ENCODE results near the gene SLC22A15. TPM values are rescaled to one million over a fixed set of nuclear protein-coding genes. Genes with fewer than 3 reads are reported as not detected.

The SLC22A15 gene
- polyA plus RNA-seq, 1 donor from 2014 or later = 3.1 TPM

GRCh38 chr1:116078699-116079223 is 102.4 kb downstream of the SLC22A15 start:
- H3K9ac ChIP-seq (ENCODE audit: low read length) = no peak overlapping the region
- no peaks in the 10 kb centered on the region for H3K27me3 ChIP-seq (ENCODE audit: insufficient read depth, low read depth, low read length)
- no peaks in the 10 kb centered on the region for H3K9me2 ChIP-seq (ENCODE audit: insufficient read depth, low read length)
- no peaks in the 10 kb centered on the region for H3K9me3 ChIP-seq (ENCODE audit: low read length)
- no peak overlapping the region for H2AFZ ChIP-seq (ENCODE audit: low read depth, low read length)
- TF ChIP-seq MXI1 (conservative IDR thresholded peaks at IDR 0.05; ENCODE audit: poor library complexity, severe bottlenecking) = no peak
- TF ChIP-seq CTCF (IDR thresholded peaks at IDR 0.05; ENCODE audit: poor library complexity, severe bottlenecking) = no peak
- TF ChIP-seq REST (IDR thresholded peaks at IDR 0.05; ENCODE audit: borderline replicate concordance) = no peak
- no peak for TF ChIP-seq POLR2AphosphoS5 (IDR thresholded peaks at IDR 0.05)
- no peak for TF ChIP-seq RAD21 (conservative IDR thresholded peaks at IDR 0.05)
- no peak for TF ChIP-seq SMC3 (conservative IDR thresholded peaks at IDR 0.05; ENCODE audit: poor library complexity)
- TF ChIP-seq TAF1 (IDR thresholded peaks at IDR 0.05; ENCODE audit: low read depth) = no peak
- TF ChIP-seq EZH2 (IDR thresholded peaks at IDR 0.05; ENCODE audit: borderline replicate concordance, insufficient read depth, low read length, poor library complexity, severe bottlenecking) = no peak
- TF ChIP-seq EP300 (conservative IDR thresholded peaks at IDR 0.05; ENCODE audit: poor library complexity, severe bottlenecking) = no peak
- H3K79me2 ChIP-seq (replicated peaks; ENCODE audit: insufficient read depth, low read length) = no peaks in the 10 kb centered on the region
- H3K27ac ChIP-seq (ENCODE audit: low read length) = no peak overlapping the region
- no peaks in the 10 kb centered on the region for H3K36me3 ChIP-seq (ENCODE audit: insufficient read depth, low read length)
- no peak overlapping the region for H3K4me3 ChIP-seq (ENCODE audit: low read length)
- no peak overlapping the region for H3K4me2 ChIP-seq (ENCODE audit: low read length)
- H3F3A ChIP-seq (ENCODE audit: insufficient read depth, low read length, poor library complexity, severe bottlenecking) = no peaks in the 10 kb centered on the region
- no peaks in the 10 kb centered on the region for H4K20me1 ChIP-seq (ENCODE audit: insufficient read depth)

- TF ChIP-seq EZH2 (IDR thresholded peaks at IDR 0.05; ENCODE audit: borderline replicate concordance, insufficient read depth, low read length, poor library complexity, severe bottlenecking) = no peak
- no peak for TF ChIP-seq MXI1 (conservative IDR thresholded peaks at IDR 0.05; ENCODE audit: poor library complexity, severe bottlenecking)
- TF ChIP-seq REST (IDR thresholded peaks at IDR 0.05; ENCODE audit: borderline replicate concordance) = no peak
- TF ChIP-seq RAD21 (conservative IDR thresholded peaks at IDR 0.05) = no peak
- no peak for TF ChIP-seq TAF1 (IDR thresholded peaks at IDR 0.05; ENCODE audit: low read depth)
- no peak for TF ChIP-seq CTCF (IDR thresholded peaks at IDR 0.05; ENCODE audit: poor library complexity, severe bottlenecking)
- TF ChIP-seq POLR2AphosphoS5 (IDR thresholded peaks at IDR 0.05) = no peak
- Histone ChIP-seq H3K4me2 (ENCODE audit: low read length) (no peak overlapping the region), H3K36me3 (ENCODE audit: insufficient read depth, low read length) (no peaks in the 10 kb centered on the region), H3K4me3 (ENCODE audit: low read length) (no peak overlapping the region), H3K9me2 (ENCODE audit: insufficient read depth, low read length) (no peaks in the 10 kb centered on the region), H3K79me2 (replicated peaks; ENCODE audit: insufficient read depth, low read length) (no peaks in the 10 kb centered on the region), H2AFZ (ENCODE audit: low read depth, low read length) (no peak overlapping the region), H4K20me1 (ENCODE audit: insufficient read depth) (no peaks in the 10 kb centered on the region), H3K27me3 (ENCODE audit: insufficient read depth, low read depth, low read length) (no peaks in the 10 kb centered on the region), H3K9ac (ENCODE audit: low read length) (no peak overlapping the region), H3F3A (ENCODE audit: insufficient read depth, low read length, poor library complexity, severe bottlenecking) (no peaks in the 10 kb centered on the region), H3K9me3 (ENCODE audit: low read length) (no peaks in the 10 kb centered on the region), H3K27ac (ENCODE audit: low read length) (no peak overlapping the region)
Observed at GRCh38 chr1:116087628-116088027, 111.3 kb downstream of the SLC22A15 start.
